DOHH2 (cell line): ENCODE results near the gene TDRD12.

Experiments used
- H3F3A ChIP-seq: fragments of 200-600 bp; sonication (generic), shearing (Covaris generic); 2 replicates; pipeline ENCODE4 v1.6.0; 2016; ENCODE audit warnings: antibody characterized with exemption, mild to moderate bottlenecking; ENCODE audit not compliant: control insufficient read depth, insufficient read depth
- H3K27ac ChIP-seq: fragments of 200-600 bp; sonication (generic); 2 replicates; pipeline ENCODE4 v1.5.1; 2014; ENCODE audit warnings: low read depth, mild to moderate bottlenecking, low read length, moderate library complexity
- H3K27me3 ChIP-seq: fragments of 200-600 bp; sonication (generic); 2 replicates; pipeline ENCODE4 v1.6.1; 2014; ENCODE audit warnings: mild to moderate bottlenecking, low read length, mixed read lengths; ENCODE audit not compliant: control insufficient read depth
- H3K36me3 ChIP-seq: fragments of 200-600 bp; sonication (generic); 2 replicates; pipeline ENCODE4 v1.6.1; 2014; ENCODE audit warnings: mild to moderate bottlenecking, low read length, moderate library complexity, mixed read lengths; ENCODE audit not compliant: control insufficient read depth
- H3K4me1 ChIP-seq: fragments of 200-600 bp; sonication (generic); 2 replicates; pipeline ENCODE4 v1.6.1; 2014; ENCODE audit warnings: mild to moderate bottlenecking, low read length, mixed read lengths; ENCODE audit not compliant: control insufficient read depth
- H3K4me2 ChIP-seq: fragments of 200-600 bp; sonication (generic); 2 replicates; pipeline ENCODE4 v1.6.0; 2014; ENCODE audit warnings: mild to moderate bottlenecking, low read length, moderate library complexity
- H3K4me3 ChIP-seq: fragments of 200-600 bp; sonication (generic); 2 replicates; pipeline ENCODE4 v1.5.1; 2014; ENCODE audit warnings: mild to moderate bottlenecking, low read length, mixed read lengths
- H3K79me2 ChIP-seq: fragments of 200-600 bp; sonication (generic); 2 replicates; pipeline ENCODE4 v1.6.1; 2014; ENCODE audit warnings: mild to moderate bottlenecking, low read length, mixed read lengths; ENCODE audit not compliant: control insufficient read depth
- H3K9me2 ChIP-seq: fragments of 200-600 bp; sonication (generic); replicated peaks from 2 replicates; pipeline ENCODE4 v1.6.1; 2014; ENCODE audit warnings: mild to moderate bottlenecking, low read length, mixed read lengths; ENCODE audit not compliant: control insufficient read depth
- H3K9me3 ChIP-seq: fragments of 200-600 bp; sonication (generic); 2 replicates; pipeline ENCODE4 v1.6.1; 2014; ENCODE audit warnings: antibody characterized with exemption, low read length, mixed read lengths; ENCODE audit not compliant: control insufficient read depth, insufficient read depth
- H4K20me1 ChIP-seq: fragments of 200-600 bp; sonication (generic); 2 replicates; pipeline ENCODE4 v1.6.0; 2014; ENCODE audit warnings: low read depth, mild to moderate bottlenecking, antibody characterized with exemption, low read length, moderate library complexity; ENCODE audit not compliant: control insufficient read depth, insufficient read depth
- CTCF ChIP-seq: fragments of 200-600 bp; sonication (generic); IDR thresholded peaks from one replicate; pipeline ENCODE4 v1.5.1; 2014; ENCODE audit warnings: antibody characterized with exemption, mild to moderate bottlenecking, low read depth, low read length; ENCODE audit not compliant: poor library complexity, severe bottlenecking
- EZH2phosphoT487 ChIP-seq: fragments of 200-600 bp; sonication (generic); IDR thresholded peaks from 2 replicates; pipeline ENCODE4 v1.6.1; 2017; ENCODE audit warnings: borderline replicate concordance, mild to moderate bottlenecking, antibody characterized with exemption, low read length, moderate library complexity, mixed read lengths

The TDRD12 gene

GRCh38 chr19:32682317-32682716 lies 37.2 kb upstream of the TDRD12 start:
- H3K27ac ChIP-seq, result no peak overlapping the region
- no peaks in the 10 kb centered on the region for H3K9me3 ChIP-seq
- TF ChIP-seq EZH2phosphoT487 (no peak), CTCF (no peak)
- no peaks in the 10 kb centered on the region for H3F3A ChIP-seq
- H3K4me2 ChIP-seq, result no peak overlapping the region
- H3K79me2 ChIP-seq, result no peaks in the 10 kb centered on the region
- no peak overlapping the region for H3K4me3 ChIP-seq
- H3K27me3 ChIP-seq, result no peaks in the 10 kb centered on the region
- H3K9me2 ChIP-seq, result no peaks in the 10 kb centered on the region
- H3K36me3 ChIP-seq, result no peaks in the 10 kb centered on the region
- no peaks in the 10 kb centered on the region for H3K4me1 ChIP-seq
- H4K20me1 ChIP-seq, result no peaks in the 10 kb centered on the region

GRCh38 chr19:32686847-32687475 lies 32.6 kb upstream of the TDRD12 start:
- Histone ChIP-seq H3K36me3 (no peaks in the 10 kb centered on the region), H3K79me2 (peaks cover 13% of the 10 kb centered on the region), H3K4me3 (no peak overlapping the region), H3F3A (0 out of 2 replicates have a peak, but pooled peaks cover 4% of the 10 kb centered on the region), H3K9me3 (no peaks in the 10 kb centered on the region), H3K27me3 (no peaks in the 10 kb centered on the region), H4K20me1 (no peaks in the 10 kb centered on the region), H3K27ac (no peak overlapping the region), H3K4me2 (no peak overlapping the region), H3K9me2 (no peaks in the 10 kb centered on the region), H3K4me1 (peaks cover 13% of the 10 kb centered on the region)
- no peak for TF ChIP-seq CTCF
- TF ChIP-seq EZH2phosphoT487, result no peak

- Histone ChIP-seq H3K4me1 (peaks cover 20% of the 10 kb centered on the region), H3F3A (0 out of 2 replicates have a peak, but pooled peaks cover 4% of the 10 kb centered on the region), H3K4me2 (no peak overlapping the region), H3K36me3 (peaks cover 4% of the 10 kb centered on the region), H3K4me3 (no peak overlapping the region), H4K20me1 (no peaks in the 10 kb centered on the region), H3K27me3 (no peaks in the 10 kb centered on the region), H3K79me2 (peaks cover 21% of the 10 kb centered on the region), H3K9me2 (no peaks in the 10 kb centered on the region), H3K9me3 (no peaks in the 10 kb centered on the region), H3K27ac (no peak overlapping the region)
- TF ChIP-seq CTCF (no peak), EZH2phosphoT487 (no peak)
Measured at GRCh38 chr19:32687681-32688080, 31.9 kb upstream of the TDRD12 start.
